ENCODE data around the gene ZBED5. TPM values are rescaled to one million over a fixed set of nuclear protein-coding genes. Genes with fewer than 3 reads are reported as not detected.

Gene ZBED5
- polyA plus RNA-seq, 1 donor (not counting 4 experiments of a cell fraction or from before 2014, with no cell fraction given) = 75.1 TPM

GRCh38 chr11:10894666-10895065 is 36.8 kb upstream of the ZBED5 start:
- Histone ChIP-seq H3K4me1 (ENCODE audit: control insufficient read depth, extremely low read depth, insufficient read depth, low read length) (peaks cover 17% of the 10 kb centered on the region), H3K9me1 (ENCODE audit: control insufficient read depth, extremely low read depth, insufficient read depth, low read length) (no peaks in the 10 kb centered on the region), H3K4me2 (ENCODE audit: control insufficient read depth, extremely low read depth, insufficient read depth, low read depth, low read length) (no peak overlapping the region), H3K79me2 (ENCODE audit: control insufficient read depth, insufficient read depth, low read length) (no peaks in the 10 kb centered on the region), H3K27ac (ENCODE audit: control insufficient read depth, insufficient read depth, low read length) (no peak overlapping the region), H3K9ac (ENCODE audit: control insufficient read depth, extremely low read depth, insufficient read depth, low read length) (no peak overlapping the region), H3K4me3 (ENCODE audit: control insufficient read depth in 2 of 3, extremely low read depth in 1 of 3, insufficient read depth in 2 of 3, low read depth in 1 of 3, low read length in 3 of 3) (no peak overlapping the region), H3K9me3 (ENCODE audit: control insufficient read depth, low read depth, low read length) (no peaks in the 10 kb centered on the region), H3K27me3 (ENCODE audit: control insufficient read depth, extremely low read depth, insufficient read depth, low read length) (no peaks in the 10 kb centered on the region), H2AFZ (ENCODE audit: control insufficient read depth, low read length) (no peak overlapping the region), H4K20me1 (ENCODE audit: control insufficient read depth, extremely low read depth, insufficient read depth, low read length) (no peaks in the 10 kb centered on the region), H3K36me3 (ENCODE audit: control insufficient read depth in 2 of 2, extremely low read depth in 1 of 2, insufficient read depth in 2 of 2, low read length in 2 of 2) (no peaks in the 10 kb centered on the region)
- DNase-seq (ENCODE audit: low read depth, low spot score) (no peak), FAIRE-seq (no peak)
- dilution Hi-C loops (cut with MboI; ENCODE audit: extremely low pct_ligation_motif_present, low sequenced_read_pairs) = no loop called here
- TF ChIP-seq EZH2 (IDR thresholded peaks at IDR 0.05; ENCODE audit: low read length) (no peak), CTCF (optimal IDR thresholded peaks at IDR 0.05 in 1 of 3, IDR thresholded peaks at IDR 0.05 in 1 of 3, conservative IDR thresholded peaks at IDR 0.05 in 1 of 3; ENCODE audit: extremely low read depth in 1 of 3, insufficient read depth in 2 of 3, low read length in 3 of 3) (no peak)

GRCh38 chr11:10893714-10894151 is 35.9 kb upstream of the ZBED5 start:
- H4K20me1 ChIP-seq (ENCODE audit: control insufficient read depth, extremely low read depth, insufficient read depth, low read length) = no peaks in the 10 kb centered on the region
- no peaks in the 10 kb centered on the region for H3K79me2 ChIP-seq (ENCODE audit: control insufficient read depth, insufficient read depth, low read length)
- no peak for FAIRE-seq
- no peak overlapping the region for H3K9ac ChIP-seq (ENCODE audit: control insufficient read depth, extremely low read depth, insufficient read depth, low read length)
- H3K4me3 ChIP-seq (ENCODE audit: control insufficient read depth in 2 of 3, extremely low read depth in 1 of 3, insufficient read depth in 2 of 3, low read depth in 1 of 3, low read length in 3 of 3) = no peak overlapping the region
- H3K4me1 ChIP-seq (ENCODE audit: control insufficient read depth, extremely low read depth, insufficient read depth, low read length) = peaks cover 10% of the 10 kb centered on the region
- H3K9me1 ChIP-seq (ENCODE audit: control insufficient read depth, extremely low read depth, insufficient read depth, low read length) = no peaks in the 10 kb centered on the region
- TF ChIP-seq EZH2 (IDR thresholded peaks at IDR 0.05; ENCODE audit: low read length) (no peak), CTCF (optimal IDR thresholded peaks at IDR 0.05 in 1 of 3, IDR thresholded peaks at IDR 0.05 in 1 of 3, conservative IDR thresholded peaks at IDR 0.05 in 1 of 3; ENCODE audit: extremely low read depth in 1 of 3, insufficient read depth in 2 of 3, low read length in 3 of 3) (no peak)
- no peak overlapping the region for H2AFZ ChIP-seq (ENCODE audit: control insufficient read depth, low read length)
- dilution Hi-C loops (cut with MboI; ENCODE audit: extremely low pct_ligation_motif_present, low sequenced_read_pairs) = no loop called here
- no peaks in the 10 kb centered on the region for H3K9me3 ChIP-seq (ENCODE audit: control insufficient read depth, low read depth, low read length)
- H3K4me2 ChIP-seq (ENCODE audit: control insufficient read depth, extremely low read depth, insufficient read depth, low read depth, low read length) = no peak overlapping the region
- no peak overlapping the region for H3K27ac ChIP-seq (ENCODE audit: control insufficient read depth, insufficient read depth, low read length)
- H3K36me3 ChIP-seq (ENCODE audit: control insufficient read depth in 2 of 2, extremely low read depth in 1 of 2, insufficient read depth in 2 of 2, low read length in 2 of 2) = no peaks in the 10 kb centered on the region
- no peak for DNase-seq (ENCODE audit: low read depth, low spot score)
- H3K27me3 ChIP-seq (ENCODE audit: control insufficient read depth, extremely low read depth, insufficient read depth, low read length) = no peaks in the 10 kb centered on the region

All from keratinocyte (primary cell).